Measurements from ENCODE around the gene PDZD7. TPM values are rescaled to one million over a fixed set of nuclear protein-coding genes. Genes with fewer than 3 reads are reported as not detected.

PDZD7 gene
- total and polyA plus RNA-seq, 2 of the 8 experiments (the other 6 are each of a cell fraction or from before 2014, with no cell fraction given), result 0.88 to 1.6 TPM

DNA sequence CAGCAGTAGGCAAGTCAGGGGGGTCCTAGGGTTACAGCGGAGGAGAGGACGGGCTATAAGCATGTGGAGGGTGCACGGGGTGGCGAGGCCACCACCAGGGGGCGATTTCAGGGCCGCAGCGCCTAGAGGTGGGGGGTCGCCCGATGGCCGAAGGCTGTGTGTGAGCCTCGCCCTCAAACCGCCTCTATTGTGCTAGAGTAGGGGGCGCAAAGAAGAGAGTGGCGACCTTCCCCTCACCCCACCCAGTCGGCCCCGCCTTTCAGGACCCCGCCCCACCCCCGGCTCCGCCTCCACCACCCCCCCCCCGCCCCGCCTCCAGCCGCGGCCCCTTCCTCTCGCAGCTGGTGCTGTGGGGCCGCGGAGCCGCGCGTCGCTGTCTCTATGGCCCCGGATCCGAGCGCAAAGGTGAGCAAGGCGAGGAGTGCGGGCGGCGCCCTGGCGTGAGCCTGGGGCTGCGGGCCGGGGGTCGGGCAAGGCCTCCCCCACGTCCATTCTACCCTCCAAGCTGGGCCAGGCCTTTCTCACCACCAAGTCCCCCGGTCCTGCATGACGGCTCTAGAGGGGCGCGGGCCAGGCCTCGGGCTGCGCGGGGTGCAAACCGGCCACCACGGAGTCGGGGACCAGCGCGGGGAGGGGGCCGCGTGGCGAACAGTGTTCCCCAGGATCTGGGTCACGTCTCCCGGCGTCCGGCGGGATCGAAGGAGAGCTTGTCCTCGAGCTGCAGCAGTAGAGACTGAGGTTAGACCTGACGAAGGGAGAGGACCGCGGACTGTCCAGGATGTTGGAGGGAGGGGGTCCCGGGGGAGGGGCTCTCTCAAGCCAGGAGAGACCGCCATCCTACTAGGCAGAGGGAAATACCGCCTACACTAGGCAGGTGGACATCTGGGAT, 61.5 kb downstream of the PDZD7 start, which contains the start of gene SEMA4G (continued):
- TF ChIP-seq, protein P1, sequence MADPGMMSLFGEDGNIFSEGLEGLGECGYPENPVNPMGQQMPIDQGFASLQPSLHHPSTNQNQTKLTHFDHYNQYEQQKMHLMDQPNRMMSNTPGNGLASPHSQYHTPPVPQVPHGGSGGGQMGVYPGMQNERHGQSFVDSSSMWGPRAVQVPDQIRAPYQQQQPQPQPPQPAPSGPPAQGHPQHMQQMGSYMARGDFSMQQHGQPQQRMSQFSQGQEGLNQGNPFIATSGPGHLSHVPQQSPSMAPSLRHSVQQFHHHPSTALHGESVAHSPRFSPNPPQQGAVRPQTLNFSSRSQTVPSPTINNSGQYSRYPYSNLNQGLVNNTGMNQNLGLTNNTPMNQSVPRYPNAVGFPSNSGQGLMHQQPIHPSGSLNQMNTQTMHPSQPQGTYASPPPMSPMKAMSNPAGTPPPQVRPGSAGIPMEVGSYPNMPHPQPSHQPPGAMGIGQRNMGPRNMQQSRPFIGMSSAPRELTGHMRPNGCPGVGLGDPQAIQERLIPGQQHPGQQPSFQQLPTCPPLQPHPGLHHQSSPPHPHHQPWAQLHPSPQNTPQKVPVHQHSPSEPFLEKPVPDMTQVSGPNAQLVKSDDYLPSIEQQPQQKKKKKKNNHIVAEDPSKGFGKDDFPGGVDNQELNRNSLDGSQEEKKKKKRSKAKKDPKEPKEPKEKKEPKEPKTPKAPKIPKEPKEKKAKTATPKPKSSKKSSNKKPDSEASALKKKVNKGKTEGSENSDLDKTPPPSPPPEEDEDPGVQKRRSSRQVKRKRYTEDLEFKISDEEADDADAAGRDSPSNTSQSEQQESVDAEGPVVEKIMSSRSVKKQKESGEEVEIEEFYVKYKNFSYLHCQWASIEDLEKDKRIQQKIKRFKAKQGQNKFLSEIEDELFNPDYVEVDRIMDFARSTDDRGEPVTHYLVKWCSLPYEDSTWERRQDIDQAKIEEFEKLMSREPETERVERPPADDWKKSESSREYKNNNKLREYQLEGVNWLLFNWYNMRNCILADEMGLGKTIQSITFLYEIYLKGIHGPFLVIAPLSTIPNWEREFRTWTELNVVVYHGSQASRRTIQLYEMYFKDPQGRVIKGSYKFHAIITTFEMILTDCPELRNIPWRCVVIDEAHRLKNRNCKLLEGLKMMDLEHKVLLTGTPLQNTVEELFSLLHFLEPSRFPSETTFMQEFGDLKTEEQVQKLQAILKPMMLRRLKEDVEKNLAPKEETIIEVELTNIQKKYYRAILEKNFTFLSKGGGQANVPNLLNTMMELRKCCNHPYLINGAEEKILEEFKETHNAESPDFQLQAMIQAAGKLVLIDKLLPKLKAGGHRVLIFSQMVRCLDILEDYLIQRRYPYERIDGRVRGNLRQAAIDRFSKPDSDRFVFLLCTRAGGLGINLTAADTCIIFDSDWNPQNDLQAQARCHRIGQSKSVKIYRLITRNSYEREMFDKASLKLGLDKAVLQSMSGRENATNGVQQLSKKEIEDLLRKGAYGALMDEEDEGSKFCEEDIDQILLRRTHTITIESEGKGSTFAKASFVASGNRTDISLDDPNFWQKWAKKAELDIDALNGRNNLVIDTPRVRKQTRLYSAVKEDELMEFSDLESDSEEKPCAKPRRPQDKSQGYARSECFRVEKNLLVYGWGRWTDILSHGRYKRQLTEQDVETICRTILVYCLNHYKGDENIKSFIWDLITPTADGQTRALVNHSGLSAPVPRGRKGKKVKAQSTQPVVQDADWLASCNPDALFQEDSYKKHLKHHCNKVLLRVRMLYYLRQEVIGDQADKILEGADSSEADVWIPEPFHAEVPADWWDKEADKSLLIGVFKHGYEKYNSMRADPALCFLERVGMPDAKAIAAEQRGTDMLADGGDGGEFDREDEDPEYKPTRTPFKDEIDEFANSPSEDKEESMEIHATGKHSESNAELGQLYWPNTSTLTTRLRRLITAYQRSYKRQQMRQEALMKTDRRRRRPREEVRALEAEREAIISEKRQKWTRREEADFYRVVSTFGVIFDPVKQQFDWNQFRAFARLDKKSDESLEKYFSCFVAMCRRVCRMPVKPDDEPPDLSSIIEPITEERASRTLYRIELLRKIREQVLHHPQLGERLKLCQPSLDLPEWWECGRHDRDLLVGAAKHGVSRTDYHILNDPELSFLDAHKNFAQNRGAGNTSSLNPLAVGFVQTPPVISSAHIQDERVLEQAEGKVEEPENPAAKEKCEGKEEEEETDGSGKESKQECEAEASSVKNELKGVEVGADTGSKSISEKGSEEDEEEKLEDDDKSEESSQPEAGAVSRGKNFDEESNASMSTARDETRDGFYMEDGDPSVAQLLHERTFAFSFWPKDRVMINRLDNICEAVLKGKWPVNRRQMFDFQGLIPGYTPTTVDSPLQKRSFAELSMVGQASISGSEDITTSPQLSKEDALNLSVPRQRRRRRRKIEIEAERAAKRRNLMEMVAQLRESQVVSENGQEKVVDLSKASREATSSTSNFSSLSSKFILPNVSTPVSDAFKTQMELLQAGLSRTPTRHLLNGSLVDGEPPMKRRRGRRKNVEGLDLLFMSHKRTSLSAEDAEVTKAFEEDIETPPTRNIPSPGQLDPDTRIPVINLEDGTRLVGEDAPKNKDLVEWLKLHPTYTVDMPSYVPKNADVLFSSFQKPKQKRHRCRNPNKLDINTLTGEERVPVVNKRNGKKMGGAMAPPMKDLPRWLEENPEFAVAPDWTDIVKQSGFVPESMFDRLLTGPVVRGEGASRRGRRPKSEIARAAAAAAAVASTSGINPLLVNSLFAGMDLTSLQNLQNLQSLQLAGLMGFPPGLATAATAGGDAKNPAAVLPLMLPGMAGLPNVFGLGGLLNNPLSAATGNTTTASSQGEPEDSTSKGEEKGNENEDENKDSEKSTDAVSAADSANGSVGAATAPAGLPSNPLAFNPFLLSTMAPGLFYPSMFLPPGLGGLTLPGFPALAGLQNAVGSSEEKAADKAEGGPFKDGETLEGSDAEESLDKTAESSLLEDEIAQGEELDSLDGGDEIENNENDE (IDR thresholded peaks at IDR 0.05; ENCODE audit: insufficient replicate concordance, low read length), result no peak
- TF ChIP-seq TEAD4 (IDR thresholded peaks at IDR 0.05; ENCODE audit: low read depth, low read length) (no peak), SUZ12 (IDR thresholded peaks at IDR 0.05; ENCODE audit: low read length) (no peak), EZH2 (IDR thresholded peaks at IDR 0.05; ENCODE audit: low read depth, low read length, severe bottlenecking) (no peak), RXRA (IDR thresholded peaks at IDR 0.05; ENCODE audit: insufficient read depth, low read depth, low read length) (no peak), YY1 (IDR thresholded peaks at IDR 0.05; ENCODE audit: low read depth, low read length) (peak; percentile 25; the same call in 1 of the 2 replicates), SP2 (IDR thresholded peaks at IDR 0.05; ENCODE audit: low read length) (no peak), ASH2L (IDR thresholded peaks at IDR 0.05; ENCODE audit: low read length) (peak; percentile 51), EGR1 (IDR thresholded peaks at IDR 0.05; ENCODE audit: borderline replicate concordance, low read depth, low read length) (peak; percentile 25; the same call in 1 of the 2 replicates), CHD2 (IDR thresholded peaks at IDR 0.05; ENCODE audit: low read length) (no peak)

Measured in H1 (cell line).